ENCODE data around the gene HCK.
A peak's percentile ranks its signal among the peaks of the same experiment; 100 is the strongest.

Gene HCK

DNA sequence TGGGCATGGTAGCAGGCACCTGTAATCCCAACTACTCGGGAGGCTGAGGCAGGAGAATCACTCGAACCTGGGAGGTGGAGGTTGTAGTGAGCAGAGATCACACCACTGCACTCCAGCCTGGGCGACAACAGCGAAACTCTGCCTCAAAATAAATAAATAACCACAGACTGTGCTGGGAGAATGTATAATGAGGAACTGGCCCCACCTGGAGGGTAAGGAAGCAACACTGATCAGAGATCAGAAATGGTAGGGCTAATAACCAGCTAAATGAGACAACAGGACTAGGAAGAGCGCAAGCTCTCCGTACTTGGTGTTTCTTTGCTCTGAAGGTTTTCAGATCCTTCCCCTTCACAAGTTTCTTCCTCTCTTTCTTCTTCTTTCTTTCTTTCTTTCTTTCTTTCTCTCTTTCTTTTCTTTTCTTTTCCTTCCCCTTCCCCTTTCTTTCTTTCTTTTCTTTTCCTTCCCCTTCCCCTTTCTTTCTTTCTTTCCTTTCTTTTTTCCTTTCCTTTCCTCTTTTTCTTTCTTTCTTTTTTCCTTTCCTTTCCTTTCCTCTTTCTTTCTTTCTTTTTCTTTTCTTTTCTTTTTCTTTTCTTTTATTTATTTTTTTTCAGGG lies 27.3 kb upstream of the HCK start (continued):
- TF ChIP-seq, protein P1, sequence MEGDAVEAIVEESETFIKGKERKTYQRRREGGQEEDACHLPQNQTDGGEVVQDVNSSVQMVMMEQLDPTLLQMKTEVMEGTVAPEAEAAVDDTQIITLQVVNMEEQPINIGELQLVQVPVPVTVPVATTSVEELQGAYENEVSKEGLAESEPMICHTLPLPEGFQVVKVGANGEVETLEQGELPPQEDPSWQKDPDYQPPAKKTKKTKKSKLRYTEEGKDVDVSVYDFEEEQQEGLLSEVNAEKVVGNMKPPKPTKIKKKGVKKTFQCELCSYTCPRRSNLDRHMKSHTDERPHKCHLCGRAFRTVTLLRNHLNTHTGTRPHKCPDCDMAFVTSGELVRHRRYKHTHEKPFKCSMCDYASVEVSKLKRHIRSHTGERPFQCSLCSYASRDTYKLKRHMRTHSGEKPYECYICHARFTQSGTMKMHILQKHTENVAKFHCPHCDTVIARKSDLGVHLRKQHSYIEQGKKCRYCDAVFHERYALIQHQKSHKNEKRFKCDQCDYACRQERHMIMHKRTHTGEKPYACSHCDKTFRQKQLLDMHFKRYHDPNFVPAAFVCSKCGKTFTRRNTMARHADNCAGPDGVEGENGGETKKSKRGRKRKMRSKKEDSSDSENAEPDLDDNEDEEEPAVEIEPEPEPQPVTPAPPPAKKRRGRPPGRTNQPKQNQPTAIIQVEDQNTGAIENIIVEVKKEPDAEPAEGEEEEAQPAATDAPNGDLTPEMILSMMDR (tag by site-specific recombination; IDR thresholded peaks at IDR 0.05) = 0 out of 2 replicates have a peak, but pooled peaks have one; percentile 13

DNA sequence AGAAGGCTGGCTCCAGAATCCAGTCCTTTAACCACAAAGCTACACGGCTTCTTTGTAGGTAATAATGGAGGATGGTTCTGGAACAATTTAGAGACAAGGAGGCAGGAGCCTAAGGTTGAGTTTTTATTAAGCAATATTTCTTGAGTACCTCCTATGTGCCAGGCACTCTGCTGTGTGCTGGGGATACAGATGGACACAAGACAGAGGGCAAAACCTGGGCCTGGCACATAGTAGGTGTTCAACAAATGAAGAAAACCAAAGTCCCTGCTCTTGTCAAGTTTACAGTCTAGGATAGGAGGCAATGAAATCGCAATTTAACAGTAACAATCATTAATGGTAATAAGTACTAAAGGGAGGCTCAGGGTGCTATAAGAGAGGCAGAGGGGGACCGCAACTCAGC lies 24.4 kb upstream of the HCK start:
- no peak for TF ChIP-seq MZF1 (tag by site-specific recombination; IDR thresholded peaks at IDR 0.05; ENCODE audit: borderline replicate concordance)
- no peak for TF ChIP-seq ZNF596 (tag by site-specific recombination; IDR thresholded peaks at IDR 0.05)
- no peak for TF ChIP-seq PRDM1 (tag by site-specific recombination; IDR thresholded peaks at IDR 0.05)
- TF ChIP-seq ZNF155 (tag by site-specific recombination; IDR thresholded peaks at IDR 0.05) = no peak
- no peak for TF ChIP-seq GLIS2 (tag by site-specific recombination; IDR thresholded peaks at IDR 0.05)
- no peak for TF ChIP-seq EGR2 (tag by site-specific recombination; IDR thresholded peaks at IDR 0.05; ENCODE audit: low read depth)
- no peak for TF ChIP-seq ZNF16 (tag by site-specific recombination; IDR thresholded peaks at IDR 0.05; ENCODE audit: low read depth)
- TF ChIP-seq ZXDB (tag by site-specific recombination; IDR thresholded peaks at IDR 0.05) = no peak
- TF ChIP-seq, protein P2, sequence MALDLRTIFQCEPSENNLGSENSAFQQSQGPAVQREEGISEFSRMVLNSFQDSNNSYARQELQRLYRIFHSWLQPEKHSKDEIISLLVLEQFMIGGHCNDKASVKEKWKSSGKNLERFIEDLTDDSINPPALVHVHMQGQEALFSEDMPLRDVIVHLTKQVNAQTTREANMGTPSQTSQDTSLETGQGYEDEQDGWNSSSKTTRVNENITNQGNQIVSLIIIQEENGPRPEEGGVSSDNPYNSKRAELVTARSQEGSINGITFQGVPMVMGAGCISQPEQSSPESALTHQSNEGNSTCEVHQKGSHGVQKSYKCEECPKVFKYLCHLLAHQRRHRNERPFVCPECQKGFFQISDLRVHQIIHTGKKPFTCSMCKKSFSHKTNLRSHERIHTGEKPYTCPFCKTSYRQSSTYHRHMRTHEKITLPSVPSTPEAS (tag by site-specific recombination; IDR thresholded peaks at IDR 0.05) = no peak
- TF ChIP-seq BCL11B (tag by site-specific recombination; IDR thresholded peaks at IDR 0.05; ENCODE audit: low read depth) = no peak
- TF ChIP-seq ZNF174 (tag by site-specific recombination; IDR thresholded peaks at IDR 0.05) = no peak
- no peak for TF ChIP-seq REPIN1 (tag by site-specific recombination; IDR thresholded peaks at IDR 0.05; ENCODE audit: low read depth)
- TF ChIP-seq, protein P3, sequence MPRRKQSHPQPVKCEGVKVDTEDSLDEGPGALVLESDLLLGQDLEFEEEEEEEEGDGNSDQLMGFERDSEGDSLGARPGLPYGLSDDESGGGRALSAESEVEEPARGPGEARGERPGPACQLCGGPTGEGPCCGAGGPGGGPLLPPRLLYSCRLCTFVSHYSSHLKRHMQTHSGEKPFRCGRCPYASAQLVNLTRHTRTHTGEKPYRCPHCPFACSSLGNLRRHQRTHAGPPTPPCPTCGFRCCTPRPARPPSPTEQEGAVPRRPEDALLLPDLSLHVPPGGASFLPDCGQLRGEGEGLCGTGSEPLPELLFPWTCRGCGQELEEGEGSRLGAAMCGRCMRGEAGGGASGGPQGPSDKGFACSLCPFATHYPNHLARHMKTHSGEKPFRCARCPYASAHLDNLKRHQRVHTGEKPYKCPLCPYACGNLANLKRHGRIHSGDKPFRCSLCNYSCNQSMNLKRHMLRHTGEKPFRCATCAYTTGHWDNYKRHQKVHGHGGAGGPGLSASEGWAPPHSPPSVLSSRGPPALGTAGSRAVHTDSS (tag by site-specific recombination; IDR thresholded peaks at IDR 0.05) = no peak
- TF ChIP-seq, protein P4, sequence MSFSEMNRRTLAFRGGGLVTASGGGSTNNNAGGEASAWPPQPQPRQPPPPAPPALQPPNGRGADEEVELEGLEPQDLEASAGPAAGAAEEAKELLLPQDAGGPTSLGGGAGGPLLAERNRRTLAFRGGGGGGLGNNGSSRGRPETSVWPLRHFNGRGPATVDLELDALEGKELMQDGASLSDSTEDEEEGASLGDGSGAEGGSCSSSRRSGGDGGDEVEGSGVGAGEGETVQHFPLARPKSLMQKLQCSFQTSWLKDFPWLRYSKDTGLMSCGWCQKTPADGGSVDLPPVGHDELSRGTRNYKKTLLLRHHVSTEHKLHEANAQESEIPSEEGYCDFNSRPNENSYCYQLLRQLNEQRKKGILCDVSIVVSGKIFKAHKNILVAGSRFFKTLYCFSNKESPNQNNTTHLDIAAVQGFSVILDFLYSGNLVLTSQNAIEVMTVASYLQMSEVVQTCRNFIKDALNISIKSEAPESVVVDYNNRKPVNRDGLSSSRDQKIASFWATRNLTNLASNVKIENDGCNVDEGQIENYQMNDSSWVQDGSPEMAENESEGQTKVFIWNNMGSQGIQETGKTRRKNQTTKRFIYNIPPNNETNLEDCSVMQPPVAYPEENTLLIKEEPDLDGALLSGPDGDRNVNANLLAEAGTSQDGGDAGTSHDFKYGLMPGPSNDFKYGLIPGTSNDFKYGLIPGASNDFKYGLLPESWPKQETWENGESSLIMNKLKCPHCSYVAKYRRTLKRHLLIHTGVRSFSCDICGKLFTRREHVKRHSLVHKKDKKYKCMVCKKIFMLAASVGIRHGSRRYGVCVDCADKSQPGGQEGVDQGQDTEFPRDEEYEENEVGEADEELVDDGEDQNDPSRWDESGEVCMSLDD (tag by site-specific recombination; IDR thresholded peaks at IDR 0.05) = no peak
- Histone ChIP-seq H3K4me3 (ENCODE audit: low read depth, low read length) (no peak overlapping the region), H3K4me1 (ENCODE audit: control insufficient read depth, insufficient read depth, low read length) (no peaks in the 10 kb centered on the region), H3K9me3 (ENCODE audit: control insufficient read depth, insufficient read depth, low read depth, low read length) (no peaks in the 10 kb centered on the region), H3K27ac (ENCODE audit: extremely low read depth, low read depth, low read length) (no peak overlapping the region), H3K36me3 (ENCODE audit: control insufficient read depth in 2 of 2, insufficient read depth in 1 of 2, low read length in 2 of 2) (no peaks in the 10 kb centered on the region)
- ChIA-PET POLR2A (no interaction called here), CTCF (no interaction called here)

Data from HEK293 (cell line).